Small intestine (tissue), 7 donors: Measurements from ENCODE around the gene RNH1. TPM values are rescaled to one million over a fixed set of nuclear protein-coding genes. Genes with fewer than 3 reads are reported as not detected.
"Not testable (repeated sequence)": the region's sequence is repeated elsewhere in the genome, so short reads cannot be mapped to it uniquely, and the experiment has no call there.

Experiments used
- DNase-seq, 2 donors: peaks; one replicate each; pipeline versions ENCODE4 v3.0.0 to v3.0.0-alpha.2; 2013
- FAIRE-seq: peaks from 2 replicates; lab custom pipeline; 2012; peaks lifted over from hg19 to GRCh38; lab: Jason Lieb, UNC
- H3K27ac ChIP-seq, 3 donors: one replicate each; pipeline ENCODE4 v1.5.1; 2013; ENCODE audit warnings: low read length in 2 of 3, mild to moderate bottlenecking in 2 of 3, control low read depth in 1 of 3, inconsistent platforms in 1 of 3, low read depth in 1 of 3, moderate library complexity in 1 of 3
- H3K27me3 ChIP-seq, 3 donors: one replicate each; pipeline ENCODE4 v1.6.1; 2013; ENCODE audit warnings: low read length in 3 of 3, inconsistent platforms in 1 of 3; ENCODE audit not compliant: control insufficient read depth in 3 of 3, insufficient read depth in 3 of 3
- H3K36me3 ChIP-seq, 3 donors: one replicate each; pipeline ENCODE4 v1.6.1; 2013; ENCODE audit warnings: low read length in 3 of 3, inconsistent platforms in 1 of 3, low read depth in 1 of 3, mild to moderate bottlenecking in 1 of 3, moderate library complexity in 1 of 3; ENCODE audit not compliant: control insufficient read depth in 3 of 3, insufficient read depth in 2 of 3
- H3K4me1 ChIP-seq, 3 donors: one replicate each; pipeline ENCODE4 v1.6.1; 2013; ENCODE audit warnings: low read length in 2 of 3, inconsistent platforms in 1 of 3, low read depth in 1 of 3, mild to moderate bottlenecking in 1 of 3, moderate library complexity in 1 of 3; ENCODE audit not compliant: control insufficient read depth in 3 of 3, insufficient read depth in 2 of 3
- H3K4me3 ChIP-seq, 3 donors: one replicate each; pipeline ENCODE4 v1.5.1; 2013; ENCODE audit warnings: low read length in 3 of 3, control low read depth in 1 of 3, inconsistent platforms in 1 of 3, low read depth in 1 of 3, mild to moderate bottlenecking in 1 of 3, moderate library complexity in 1 of 3
- H3K9me3 ChIP-seq, 2 donors: one replicate each; pipeline ENCODE4 v1.6.1; 2013; ENCODE audit warnings: low read depth in 1 of 2, low read length in 1 of 2; ENCODE audit not compliant: control insufficient read depth in 2 of 2, insufficient read depth in 1 of 2
- WGBS, 3 donors: extraction: QIAGEN DNeasy Blood & Tissue Kit; methylation state at CpG; one replicate each; pipeline ENCODE4 v1.1.7; 2013; 5-methylcytosine and 5-hydroxymethylcytosine counted together
- polyA plus RNA-seq, 4 donors: library from polyadenylated mRNA; stranded (reverse) in 3 of 4; unstranded in 1 of 4; fragments of 200-250 nt in 3 of 4; fragments of 120-200 nt in 1 of 4; gene quantifications; one replicate each; pipeline versions ENCODE4 v1.2.1 to v1.2.3, GENCODE V29; 2013
- donor health status: healthy with polysubstance abuse.
- donor health status: control.
- donor health status: control.
- donor health status: Bipolar disorder and iron deficiency.
- donor health status: healthy.

RNH1 gene
- polyA plus RNA-seq, 4 donors = 80.9 to 120 (median 100) TPM

DNA sequence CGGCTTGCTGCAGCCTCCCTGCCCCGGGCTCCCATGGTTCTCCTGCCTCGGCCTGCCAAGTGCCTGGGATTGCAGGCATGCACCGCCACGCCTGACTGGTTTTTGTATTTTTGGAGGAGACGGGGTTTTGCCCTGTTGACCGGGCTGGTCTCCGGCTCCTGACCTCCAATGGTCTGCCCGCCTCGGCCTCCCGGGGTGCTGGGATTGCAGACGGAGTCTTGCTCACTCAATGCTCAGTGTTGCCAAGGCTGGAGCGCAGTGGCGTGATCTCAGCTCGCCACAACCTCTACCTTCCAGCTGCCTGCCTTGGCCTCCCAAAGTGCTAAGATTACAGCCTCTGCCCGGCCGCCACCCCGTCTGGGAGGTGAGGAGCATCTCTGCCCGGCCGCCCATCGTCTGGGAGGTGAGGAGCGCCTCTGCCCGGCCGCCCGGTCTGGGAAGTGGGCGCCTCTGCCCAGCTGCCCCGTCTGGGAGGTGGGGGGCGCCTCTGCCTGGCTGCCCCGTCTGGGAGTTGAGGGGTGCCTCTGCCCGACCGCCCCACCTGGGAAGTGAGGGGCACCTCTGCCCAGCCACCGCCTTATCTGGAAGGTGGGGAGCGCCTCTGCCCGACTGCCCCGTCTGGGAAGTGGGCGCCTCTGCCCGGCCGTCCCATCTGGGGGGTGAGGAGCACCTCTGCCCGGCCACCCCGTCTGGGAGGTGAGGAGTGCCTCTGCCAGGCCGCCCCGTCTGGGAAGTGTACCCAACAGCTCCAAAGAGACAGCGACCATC, 10.1 kb upstream of the RNH1 start:
- H3K27me3 ChIP-seq, H3K4me3 ChIP-seq, H3K4me1 ChIP-seq, FAIRE-seq, DNase-seq, H3K27ac ChIP-seq: not testable (repeated sequence)
- peaks cover 0 to 27% (median 0%) of the 10 kb centered on the region in 3 donors for H3K36me3 ChIP-seq
- WGBS, 3 donors = 95 to 97% (median 97%) methylated on average over 38 to 43 of the region's 43 CpGs
- H3K9me3 ChIP-seq = peaks cover 0 to 40% of the 10 kb centered on the region in 2 donors

DNA sequence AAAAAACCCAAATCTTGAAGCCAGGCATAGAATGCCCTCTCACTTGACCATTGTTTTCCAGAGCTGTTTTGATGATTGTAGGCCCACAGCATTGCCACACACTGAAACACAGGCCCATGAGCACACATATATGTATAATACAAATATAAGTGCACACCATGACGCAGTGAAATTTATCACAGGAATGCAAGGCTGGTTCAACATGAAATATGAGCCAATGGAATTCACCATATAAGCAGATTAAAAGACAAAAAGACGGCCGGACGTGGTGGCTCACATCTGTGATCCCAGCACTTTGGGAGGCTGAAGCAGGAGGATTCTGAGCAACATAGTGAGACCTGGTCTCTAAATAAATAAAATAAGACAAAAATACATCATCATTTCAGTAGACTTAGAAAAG, 9.4 kb upstream of the RNH1 start:
- Histone ChIP-seq H3K27ac (no peak overlapping the region), H3K9me3 (peaks cover 0 to 39% of the 10 kb centered on the region in 2 donors), H3K36me3 (peaks cover 0 to 32% (median under 1%) of the 10 kb centered on the region in 3 donors), H3K4me3 (no peak overlapping the region), H3K4me1 (no peaks in the 10 kb centered on the region), H3K27me3 (no peaks in the 10 kb centered on the region)
- no peak for DNase-seq
- no peak for FAIRE-seq
- 94 to 100% (median 98%) methylated on average over 4 of the region's 4 CpGs for WGBS, 3 donors

DNA sequence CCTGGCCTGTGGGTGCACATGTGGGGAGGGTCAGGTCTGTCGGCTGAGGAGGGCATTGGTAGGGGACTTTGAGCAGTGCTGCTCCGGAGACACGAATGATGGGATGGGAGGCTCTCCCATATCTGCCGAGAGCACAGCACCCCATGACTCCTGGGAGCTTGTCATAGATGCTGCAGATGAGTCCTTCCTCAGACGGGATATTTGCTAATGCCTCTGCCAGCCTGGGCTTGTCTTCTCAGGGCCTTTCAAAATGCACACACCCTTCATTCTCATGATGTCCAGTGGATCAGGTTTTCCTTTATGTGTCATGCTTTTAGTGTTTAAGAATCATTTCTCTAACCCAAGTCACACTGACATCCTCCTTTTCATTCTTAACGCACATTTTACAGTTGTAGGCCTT, 8.1 kb upstream of the RNH1 start:
- Histone ChIP-seq H3K9me3 (peaks cover 0 to 28% of the 10 kb centered on the region in 2 donors), H3K4me3 (no peak overlapping the region), H3K4me1 (no peaks in the 10 kb centered on the region), H3K27me3 (no peaks in the 10 kb centered on the region), H3K36me3 (peaks cover 0 to 40% (median 3%) of the 10 kb centered on the region in 3 donors), H3K27ac (no peak overlapping the region)
- DNase-seq (no peak), FAIRE-seq (no peak)
- 92 to 97% (median 96%) methylated on average over 6 of the region's 6 CpGs for WGBS, 3 donors

DNA sequence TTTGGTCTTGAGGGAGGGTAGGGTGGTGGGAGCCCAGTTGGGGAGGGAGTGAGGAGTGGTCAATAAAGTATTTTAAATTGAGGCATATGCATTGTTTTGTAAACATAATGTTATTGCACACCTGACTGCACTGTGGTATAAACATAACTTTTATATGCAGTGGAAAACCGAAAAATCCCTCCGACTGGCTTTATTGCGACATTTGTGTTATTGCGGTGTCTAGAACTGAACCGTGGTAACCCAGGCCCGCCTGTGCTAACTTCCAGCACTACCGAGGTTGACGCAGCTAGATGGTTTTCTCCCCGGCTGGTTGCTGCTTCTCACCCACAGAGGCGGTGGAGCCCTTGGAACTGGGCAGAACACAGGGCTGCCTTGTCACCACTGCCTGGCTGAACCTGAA, 7.6 kb upstream of the RNH1 start:
- Histone ChIP-seq H3K4me3 (no peak overlapping the region), H3K36me3 (peaks cover 0 to 45% (median 3%) of the 10 kb centered on the region in 3 donors), H3K4me1 (no peaks in the 10 kb centered on the region), H3K27me3 (no peaks in the 10 kb centered on the region), H3K27ac (no peak overlapping the region), H3K9me3 (peaks cover 0 to 28% of the 10 kb centered on the region in 2 donors)
- WGBS, 3 donors = 87 to 92% (median 91%) methylated on average over 10 of the region's 10 CpGs
- FAIRE-seq = no peak
- DNase-seq = no peak

DNA sequence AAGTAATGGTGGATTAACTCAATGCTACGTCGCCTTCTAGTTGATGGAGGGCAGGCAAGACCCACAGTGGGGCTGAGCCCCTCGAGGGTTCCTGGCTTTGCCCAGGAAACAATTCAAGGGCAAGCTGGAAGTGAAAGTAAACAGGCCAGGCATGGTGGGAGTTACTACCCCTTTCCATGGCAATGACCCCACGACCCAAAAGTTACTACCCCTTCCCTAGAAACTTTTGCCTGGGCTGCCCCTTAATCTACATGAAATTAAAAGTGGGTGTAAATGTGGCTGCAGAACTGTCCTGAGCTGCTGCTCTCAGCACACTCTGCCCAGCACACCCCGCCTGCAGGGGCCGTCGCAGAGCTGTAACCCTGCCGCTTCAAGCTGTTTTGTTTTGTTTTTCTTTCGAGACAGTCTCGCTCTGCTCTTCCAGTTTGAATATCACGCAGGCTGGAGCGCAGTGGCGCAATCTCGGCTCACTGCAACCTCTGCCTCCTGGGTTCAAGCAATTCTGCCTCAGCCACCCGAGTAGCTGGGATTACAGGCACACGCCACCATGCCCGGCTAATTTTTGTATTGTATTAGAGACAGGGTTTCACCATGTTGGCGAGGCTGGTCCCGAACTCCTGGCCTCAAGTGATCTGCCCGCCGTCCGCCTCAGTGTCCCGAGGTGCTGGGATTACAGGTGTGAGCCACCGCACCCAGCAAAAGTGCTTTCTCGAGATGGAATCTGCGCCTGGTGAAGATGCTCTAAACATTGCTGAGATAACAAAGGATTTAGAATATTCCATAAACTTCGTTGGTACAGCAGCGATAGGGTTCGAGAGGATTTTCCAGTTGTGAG, 5.9 kb upstream of the RNH1 start:
- Histone ChIP-seq H3K4me1 (no peaks in the 10 kb centered on the region), H3K4me3 (no peak overlapping the region), H3K27ac (no peak overlapping the region), H3K27me3 (no peaks in the 10 kb centered on the region), H3K36me3 (peaks cover 0 to 57% (median 3%) of the 10 kb centered on the region in 3 donors), H3K9me3 (peaks cover 0 to 19% of the 10 kb centered on the region in 2 donors)
- DNase-seq = no peak
- WGBS, 3 donors = 91 to 93% (median 93%) methylated on average over 29 of the region's 29 CpGs
- FAIRE-seq = no peak

DNA sequence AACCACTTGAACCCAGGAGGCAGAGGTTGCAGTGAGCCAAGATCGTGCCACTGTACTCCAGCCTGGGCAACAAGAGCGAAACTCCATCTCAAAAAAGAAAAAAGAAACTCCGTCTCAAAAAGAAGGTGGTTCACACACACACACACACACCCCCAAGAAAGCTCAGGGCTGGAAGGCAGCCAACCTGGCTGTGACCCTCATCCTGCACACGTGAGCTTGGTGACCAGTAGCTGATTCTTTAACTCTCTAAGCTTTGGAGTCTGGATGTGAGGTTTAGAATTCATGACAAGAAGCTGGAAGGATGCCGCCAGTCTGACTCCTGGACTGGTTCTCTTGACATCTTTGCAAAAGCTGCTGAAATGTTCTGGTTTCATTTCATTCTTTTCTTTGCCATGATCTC, 1.9 kb upstream of the RNH1 start:
- H3K27ac ChIP-seq = no peak overlapping the region
- no peak for FAIRE-seq
- H3K36me3 ChIP-seq = peaks cover 0 to 46% (median 3%) of the 10 kb centered on the region in 3 donors
- DNase-seq = no peak
- whole genome bisulfite sequencing, 3 donors = 83 to 95% (median 92%) methylated on average over 5 of the region's 5 CpGs
- no peak overlapping the region for H3K4me3 ChIP-seq
- peaks cover 3 to 23% (median 7%) of the 10 kb centered on the region in 3 donors for H3K4me1 ChIP-seq
- H3K27me3 ChIP-seq = no peaks in the 10 kb centered on the region
- H3K9me3 ChIP-seq = no peaks in the 10 kb centered on the region

DNA sequence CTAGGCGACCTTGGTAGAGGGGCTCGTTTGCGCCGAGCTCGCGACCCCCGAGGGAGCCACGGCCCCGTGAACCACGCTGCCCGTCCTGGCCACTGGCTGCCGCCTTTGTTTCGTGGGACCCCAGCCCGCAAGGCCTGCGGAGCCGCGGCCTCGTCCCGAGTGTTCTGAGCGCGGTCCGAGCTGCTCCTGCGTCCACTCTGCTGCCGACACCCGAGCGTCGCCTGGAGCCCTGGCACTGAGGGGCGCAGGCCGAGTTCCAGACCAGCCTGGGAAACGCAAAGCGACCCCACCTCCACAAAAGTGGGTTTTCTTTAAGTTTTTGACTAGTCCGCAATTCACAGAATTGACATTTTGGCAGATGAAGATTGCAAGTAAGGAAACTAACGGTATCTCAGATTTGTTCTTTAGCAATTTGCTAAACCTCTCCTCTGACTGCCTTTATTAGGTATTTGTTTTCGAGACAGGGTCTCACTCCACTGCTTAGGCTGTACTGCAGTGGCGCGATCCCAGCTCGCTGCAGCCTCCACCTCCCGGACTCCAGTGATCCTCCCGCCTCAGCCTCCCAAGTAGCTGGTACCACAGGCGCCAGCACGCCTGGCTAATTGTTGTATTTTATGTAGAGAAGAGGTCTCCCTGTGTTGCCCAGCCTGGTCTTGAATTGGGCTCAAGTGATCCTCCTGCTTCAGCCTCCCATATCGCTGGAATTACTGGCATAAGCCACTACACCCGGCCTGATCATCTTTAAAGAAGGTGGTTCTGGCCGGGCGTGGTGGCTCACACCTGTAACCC, 879 bp upstream of the RNH1 start:
- H3K4me3 ChIP-seq = peak overlapping the region; percentile 34 to 65 (median 45)
- H3K4me1 ChIP-seq = peaks cover 3 to 26% (median 7%) of the 10 kb centered on the region in 3 donors
- DNase-seq = no peak
- no peaks in the 10 kb centered on the region for H3K27me3 ChIP-seq
- no peaks in the 10 kb centered on the region for H3K9me3 ChIP-seq
- H3K36me3 ChIP-seq = peaks cover 0 to 40% (median 3%) of the 10 kb centered on the region in 3 donors
- peak overlapping the region; percentile 11 to 56 (median 38) for H3K27ac ChIP-seq
- 42 to 59% (median 57%) methylated on average over 43 to 45 of the region's 45 CpGs for WGBS, 3 donors
- FAIRE-seq = no peak
